Kidney (tissue), 14 donors: Measurements from ENCODE around the gene PRPS2. TPM values are rescaled to one million over a fixed set of nuclear protein-coding genes. Genes with fewer than 3 reads are reported as not detected.

Experiments
- DNase-seq, 5 donors: peaks; one replicate each; pipeline ENCODE4 v3.0.0-alpha.2; 2013 to 2020
- FAIRE-seq: peaks from 2 replicates; lab custom pipeline; 2012; peaks lifted over from hg19 to GRCh38; lab: Jason Lieb, UNC
- H3K27ac ChIP-seq, 2 donors: one replicate each; pipeline ENCODE4 v1.7.0; 2013; ENCODE audit warnings: low read depth in 2 of 2, low read length in 2 of 2, inconsistent platforms in 1 of 2
- H3K27me3 ChIP-seq: one replicate; pipeline ENCODE4 v1.7.1; 2013; ENCODE audit warnings: low read length, inconsistent platforms; ENCODE audit not compliant: control insufficient read depth, insufficient read depth
- H3K36me3 ChIP-seq, 3 donors: one replicate each; pipeline versions ENCODE4 v1.7.0 to v1.7.1; 2013; ENCODE audit warnings: low read length in 3 of 3, control low read depth in 1 of 3, inconsistent platforms in 1 of 3; ENCODE audit not compliant: insufficient read depth in 3 of 3, control insufficient read depth in 2 of 3
- H3K4me1 ChIP-seq, 3 donors: one replicate each; pipeline versions ENCODE4 v1.7.0 to v1.7.1; 2013; ENCODE audit warnings: low read length in 3 of 3, inconsistent platforms in 1 of 3, low read depth in 1 of 3; ENCODE audit not compliant: control insufficient read depth in 2 of 3, insufficient read depth in 2 of 3
- H3K4me3 ChIP-seq, 3 donors: one replicate each; pipeline versions ENCODE4 v1.7.0 to v1.8.1; 2013; ENCODE audit warnings: low read length in 3 of 3, control low read depth in 1 of 3, inconsistent platforms in 1 of 3
- H3K9ac ChIP-seq, 3 donors: one replicate each; pipeline versions ENCODE4 v1.7.0 to v1.7.1; 2013; ENCODE audit warnings: low read length in 3 of 3, control low read depth in 1 of 3, inconsistent platforms in 1 of 3
- H3K9me3 ChIP-seq, 3 donors: one replicate each; pipeline versions ENCODE4 v1.7.0 to v1.7.1; 2013; ENCODE audit warnings: low read length in 3 of 3, control low read depth in 1 of 3, inconsistent platforms in 1 of 3; ENCODE audit not compliant: control insufficient read depth in 2 of 3, insufficient read depth in 1 of 3
- intact Hi-C: fragments of 100-400 bp; cut with DNase I; formaldehyde crosslinking; loops from one replicate; pipeline ENCODE4 v1.11.1; 2022
- polyA plus RNA-seq: library from polyadenylated mRNA; stranded (reverse); fragments of 350-450 nt; fragmentation: Illumina TruSeq; extraction: RNeasy Lipid Tissue Mini Kit (QIAGEN cat#74804); gene quantifications from one replicate; pipeline ENCODE4 v1.2.3, GENCODE V29; 2014; ENCODE audit warnings: low read depth, low replicate concordance; ENCODE audit not compliant: insufficient read depth
- total RNA-seq: library from RNA; stranded (reverse); fragmentation: NEBNext Ultra II Directional; extraction: Animal tissue kit (Norgen Biotek cat#: 25700); gene quantifications from one replicate; pipeline ENCODE4 v1.2.1, GENCODE V29; 2021
- TF ChIP-seq, protein P1 (sequence below): IDR thresholded peaks from 3 replicates; pipeline ENCODE4 v1.5.1; 2012; ENCODE audit warnings: mild to moderate bottlenecking, moderate library complexity, borderline replicate concordance; ENCODE audit not compliant: insufficient read depth; ENCODE audit errors: extremely low read depth
- donor health status: control.
- donor health status: control.
- donor health status: control.
- donor health status: control.
- donor health status: control.
- donor health status: DM: yes; HTN: yes; CAD: no.
- donor health status: Normal renal cell carcinoma (clear cell type).

Gene PRPS2
- total and polyA plus RNA-seq, 2 donors from 2014 or later = 36.1 to 38.4 TPM

DNA sequence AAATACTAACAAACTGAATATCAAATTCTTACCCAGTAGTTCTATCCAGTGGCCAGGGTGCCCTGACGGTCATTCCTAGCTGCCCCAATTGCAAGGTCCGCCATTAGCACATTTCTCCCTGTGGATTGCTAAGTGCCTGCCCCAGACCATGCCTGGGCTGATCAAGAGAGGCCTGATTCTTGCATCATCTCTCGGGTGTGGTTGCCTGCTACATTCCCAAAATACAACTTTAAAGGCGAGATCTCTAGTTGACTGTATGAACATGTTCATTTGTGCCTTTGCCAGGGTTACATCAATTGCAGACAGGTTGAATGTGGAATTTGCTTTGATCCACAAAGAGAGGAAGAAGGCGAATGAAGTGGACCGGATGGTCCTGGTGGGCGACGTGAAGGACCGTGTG, 28.0 kb downstream of the PRPS2 start:
- no peak overlapping the region for H3K27ac ChIP-seq
- no peak for FAIRE-seq
- intact Hi-C loops = loop anchor here (10.0 kb wide), 1 partner anchor 76 kb away; no protein-coding TSS in a partner anchor

DNA sequence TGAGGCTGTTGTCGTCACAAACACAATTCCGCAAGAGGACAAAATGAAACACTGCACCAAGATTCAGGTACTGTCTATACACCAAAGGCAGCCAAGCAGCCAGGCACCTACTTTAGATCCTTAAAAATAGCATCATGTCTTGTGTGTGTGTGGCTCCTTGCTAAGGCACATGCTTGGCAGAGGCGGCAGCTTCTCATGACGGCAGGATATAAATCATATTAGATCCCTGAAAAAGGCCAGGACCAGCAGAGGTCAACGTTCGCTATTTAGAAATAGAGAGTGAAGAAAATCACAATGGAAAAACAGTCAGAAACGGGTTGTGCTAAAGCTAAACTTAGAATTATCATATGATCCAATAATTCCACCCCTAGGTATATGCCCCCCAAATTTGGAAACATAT, 29.5 kb downstream of the PRPS2 start:
- Histone ChIP-seq H3K27me3 (no peaks in the 10 kb centered on the region), H3K9me3 (no peaks in the 10 kb centered on the region), H3K4me3 (no peak overlapping the region), H3K27ac (no peak overlapping the region), H3K4me1 (no peaks in the 10 kb centered on the region), H3K9ac (no peak overlapping the region), H3K36me3 (peaks cover 0 to 4% (median 0%) of the 10 kb centered on the region in 3 donors)
- intact Hi-C loops = no loop called here
- FAIRE-seq (no peak), DNase-seq (no peak)
- TF ChIP-seq, protein P1, sequence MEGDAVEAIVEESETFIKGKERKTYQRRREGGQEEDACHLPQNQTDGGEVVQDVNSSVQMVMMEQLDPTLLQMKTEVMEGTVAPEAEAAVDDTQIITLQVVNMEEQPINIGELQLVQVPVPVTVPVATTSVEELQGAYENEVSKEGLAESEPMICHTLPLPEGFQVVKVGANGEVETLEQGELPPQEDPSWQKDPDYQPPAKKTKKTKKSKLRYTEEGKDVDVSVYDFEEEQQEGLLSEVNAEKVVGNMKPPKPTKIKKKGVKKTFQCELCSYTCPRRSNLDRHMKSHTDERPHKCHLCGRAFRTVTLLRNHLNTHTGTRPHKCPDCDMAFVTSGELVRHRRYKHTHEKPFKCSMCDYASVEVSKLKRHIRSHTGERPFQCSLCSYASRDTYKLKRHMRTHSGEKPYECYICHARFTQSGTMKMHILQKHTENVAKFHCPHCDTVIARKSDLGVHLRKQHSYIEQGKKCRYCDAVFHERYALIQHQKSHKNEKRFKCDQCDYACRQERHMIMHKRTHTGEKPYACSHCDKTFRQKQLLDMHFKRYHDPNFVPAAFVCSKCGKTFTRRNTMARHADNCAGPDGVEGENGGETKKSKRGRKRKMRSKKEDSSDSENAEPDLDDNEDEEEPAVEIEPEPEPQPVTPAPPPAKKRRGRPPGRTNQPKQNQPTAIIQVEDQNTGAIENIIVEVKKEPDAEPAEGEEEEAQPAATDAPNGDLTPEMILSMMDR = no peak

More for the DNA sequence above, 28.0 kb downstream of the PRPS2 start:
- peaks cover 0 to 2% (median 0%) of the 10 kb centered on the region in 3 donors for H3K36me3 ChIP-seq
- TF ChIP-seq, protein P1 = no peak
- no peaks in the 10 kb centered on the region for H3K27me3 ChIP-seq
- no peak overlapping the region for H3K4me3 ChIP-seq
- H3K4me1 ChIP-seq = no peaks in the 10 kb centered on the region
- no peaks in the 10 kb centered on the region for H3K9me3 ChIP-seq
- H3K9ac ChIP-seq = no peak overlapping the region
- no peak for DNase-seq

DNA sequence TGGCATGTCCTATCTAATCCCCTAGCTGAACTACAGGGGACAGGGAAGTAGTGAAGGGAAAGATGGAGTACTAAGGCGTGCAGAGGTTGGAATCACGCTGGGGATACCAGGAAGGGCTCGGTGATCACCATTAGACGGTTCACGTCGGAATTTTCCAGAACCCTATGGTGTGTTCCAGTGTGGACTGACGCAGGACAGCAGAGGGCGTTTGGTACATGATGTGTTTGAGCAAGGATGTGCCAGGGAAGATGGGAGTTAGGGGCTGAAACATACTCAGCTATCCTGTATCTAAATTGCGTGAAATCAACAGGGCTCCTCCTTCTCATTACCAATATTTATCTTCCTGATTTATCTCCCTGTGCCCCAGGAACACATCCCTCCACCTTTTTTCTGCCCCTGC, 33.7 kb downstream of the PRPS2 start:
- Histone ChIP-seq H3K36me3 (peaks cover 0 to 2% (median 0%) of the 10 kb centered on the region in 3 donors), H3K27ac (no peak overlapping the region), H3K9ac (no peak overlapping the region), H3K27me3 (no peaks in the 10 kb centered on the region), H3K4me3 (no peak overlapping the region), H3K4me1 (no peaks in the 10 kb centered on the region), H3K9me3 (no peaks in the 10 kb centered on the region)
- TF ChIP-seq, protein P1 = no peak
- no peak for DNase-seq
- no peak for FAIRE-seq
- intact Hi-C loops = no loop called here

DNA sequence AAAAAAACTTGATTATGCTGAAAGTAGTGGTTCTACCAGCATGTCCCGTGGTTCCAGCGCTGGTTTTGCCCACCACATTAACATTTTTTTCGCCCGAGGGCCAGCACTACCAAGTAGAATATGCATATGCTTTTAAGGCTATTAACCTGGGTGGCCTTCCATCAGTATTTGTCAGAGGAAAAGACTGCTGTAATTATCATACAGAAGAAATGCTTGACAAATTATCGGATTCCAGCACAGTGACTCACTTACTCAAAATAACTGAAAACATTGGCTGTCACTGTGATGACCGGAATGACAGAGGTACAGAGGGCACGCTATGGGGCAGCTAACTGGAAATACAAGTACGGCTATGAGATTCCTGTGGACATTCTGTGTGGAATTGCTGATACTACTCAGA, 34.6 kb downstream of the PRPS2 start:
- intact Hi-C loops = no loop called here
- Histone ChIP-seq H3K36me3 (peaks cover 0 to 2% (median 0%) of the 10 kb centered on the region in 3 donors), H3K27ac (no peak overlapping the region), H3K9ac (no peak overlapping the region), H3K9me3 (no peaks in the 10 kb centered on the region), H3K4me3 (no peak overlapping the region), H3K27me3 (no peaks in the 10 kb centered on the region), H3K4me1 (no peaks in the 10 kb centered on the region)
- TF ChIP-seq, protein P1 = no peak
- DNase-seq (peak in 1 of 5 donors; percentile 7), FAIRE-seq (no peak)
